Measurements from ENCODE around the gene DPYD.

The DPYD gene

GRCh38 chr1:97781762-97782337 lies 139.0 kb downstream of the DPYD start:
- DNase-seq (ENCODE audit: insufficient read length, low spot score) (no peak), FAIRE-seq (no peak)
- no peak for TF ChIP-seq CTCF (IDR thresholded peaks at IDR 0.05; ENCODE audit: insufficient read depth, missing control alignments)

- FAIRE-seq (no peak), DNase-seq (ENCODE audit: insufficient read length, low spot score) (no peak)
Measured at GRCh38 chr1:97780884-97781283, 139.9 kb downstream of the DPYD start.

GRCh38 chr1:97778718-97779117 lies 142.1 kb downstream of the DPYD start:
- FAIRE-seq, result no peak
- DNase-seq (ENCODE audit: insufficient read length, low spot score), result no peak

More at GRCh38 chr1:97780884-97781283, 139.9 kb downstream of the DPYD start:
- TF ChIP-seq CTCF (IDR thresholded peaks at IDR 0.05; ENCODE audit: insufficient read depth, missing control alignments), result no peak

GRCh38 chr1:97770376-97770775 lies 150.5 kb downstream of the DPYD start:
- no peak for TF ChIP-seq CTCF (IDR thresholded peaks at IDR 0.05; ENCODE audit: insufficient read depth, missing control alignments)
- FAIRE-seq (no peak), DNase-seq (ENCODE audit: insufficient read length, low spot score) (no peak)

More at GRCh38 chr1:97778718-97779117, 142.1 kb downstream of the DPYD start:
- peak; percentile 24 for TF ChIP-seq CTCF (IDR thresholded peaks at IDR 0.05; ENCODE audit: insufficient read depth, missing control alignments)

- no peak for TF ChIP-seq CTCF (IDR thresholded peaks at IDR 0.05; ENCODE audit: insufficient read depth, missing control alignments)
- FAIRE-seq, result no peak
Measured at GRCh38 chr1:97767381-97767780, 153.5 kb downstream of the DPYD start.

GRCh38 chr1:97764991-97765390 lies 155.8 kb downstream of the DPYD start:
- DNase-seq (ENCODE audit: insufficient read length, low spot score) (no peak), FAIRE-seq (no peak)
- TF ChIP-seq CTCF (IDR thresholded peaks at IDR 0.05; ENCODE audit: insufficient read depth, missing control alignments), result no peak

More at GRCh38 chr1:97767381-97767780, 153.5 kb downstream of the DPYD start:
- no peak for DNase-seq (ENCODE audit: insufficient read length, low spot score)

- no peak for TF ChIP-seq CTCF (IDR thresholded peaks at IDR 0.05; ENCODE audit: insufficient read depth, missing control alignments)
- DNase-seq (ENCODE audit: insufficient read length, low spot score) (no peak), FAIRE-seq (no peak)
Measured at GRCh38 chr1:97761637-97762036, 159.2 kb downstream of the DPYD start.
